Activated effector memory CD4-positive, alpha-beta T cell treated with anti-CD3 and anti-CD28 coated beads, Interleukin-2, amount 50 U/mL, for 16 hours (primary cell): ENCODE results near the gene IGSF6.

Experiments
- DNase-seq: peaks from one replicate; pipeline ENCODE4 v3.0.0-alpha.2; 2020

The IGSF6 gene

DNA sequence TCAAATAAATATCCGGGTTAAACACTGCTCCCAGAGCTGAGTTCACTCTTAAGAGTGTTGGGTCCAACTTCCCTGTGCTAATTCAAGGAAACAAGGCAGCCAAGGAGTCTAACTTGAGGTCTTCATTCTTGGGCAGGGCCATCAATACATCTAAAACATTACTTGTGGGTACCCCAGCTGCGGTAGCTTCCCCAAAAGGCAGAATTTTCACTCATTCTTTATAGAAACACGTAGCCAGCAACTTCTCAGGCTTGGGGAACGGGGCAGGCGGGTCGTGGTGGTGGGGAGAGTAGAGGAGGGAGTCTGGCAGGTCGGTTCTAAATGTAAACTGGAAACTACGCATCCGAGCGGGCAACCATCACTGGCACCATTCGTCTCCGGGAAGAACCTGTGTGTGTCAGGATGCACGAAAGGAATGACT lies 53.7 kb downstream of the IGSF6 start:
- no peak for DNase-seq

- DNase-seq, result no peak
Measured at GRCh38 chr16:21598206-21598605, 54.2 kb downstream of the IGSF6 start.

- DNase-seq, result no peak
Measured at GRCh38 chr16:21597561-21598030, 54.8 kb downstream of the IGSF6 start.

DNA sequence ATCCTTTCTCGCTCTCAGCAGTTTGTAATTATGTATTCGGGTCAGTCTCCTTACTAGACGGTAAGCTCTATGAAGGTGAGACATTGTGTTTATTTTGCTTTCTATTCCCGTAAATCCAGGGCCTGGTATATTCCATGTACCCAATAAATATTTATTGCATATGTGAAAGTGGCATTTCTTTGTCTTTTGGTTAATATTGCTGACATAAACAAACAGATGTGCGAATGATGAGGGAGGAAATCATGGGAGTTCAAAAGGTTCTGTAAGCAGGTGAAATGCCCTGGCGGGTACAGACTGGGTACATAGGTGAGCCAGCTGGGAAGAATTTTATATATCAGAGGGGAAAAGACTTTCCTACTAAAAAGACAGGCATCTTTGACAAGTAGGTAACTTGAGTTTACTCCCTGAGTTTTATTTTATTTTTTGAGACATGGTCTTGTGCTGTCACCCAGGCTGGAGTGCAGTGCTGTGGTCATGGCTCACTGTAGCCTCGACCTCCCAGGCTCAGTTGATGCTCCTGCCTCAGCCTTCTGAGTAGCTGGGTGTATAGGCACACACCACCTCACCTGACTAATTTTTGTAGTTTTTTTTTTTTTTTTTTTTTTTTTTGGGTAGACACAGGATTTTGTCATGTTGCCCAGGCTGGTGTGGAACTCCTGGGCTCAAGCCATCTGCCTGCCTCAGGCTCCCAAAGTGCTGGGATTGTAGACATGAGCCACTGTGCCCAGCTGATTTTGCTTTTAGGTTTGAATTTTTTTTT lies 58.7 kb downstream of the IGSF6 start:
- no peak for DNase-seq

- DNase-seq, result no peak
Measured at GRCh38 chr16:21592191-21592590, 60.2 kb downstream of the IGSF6 start.

DNA sequence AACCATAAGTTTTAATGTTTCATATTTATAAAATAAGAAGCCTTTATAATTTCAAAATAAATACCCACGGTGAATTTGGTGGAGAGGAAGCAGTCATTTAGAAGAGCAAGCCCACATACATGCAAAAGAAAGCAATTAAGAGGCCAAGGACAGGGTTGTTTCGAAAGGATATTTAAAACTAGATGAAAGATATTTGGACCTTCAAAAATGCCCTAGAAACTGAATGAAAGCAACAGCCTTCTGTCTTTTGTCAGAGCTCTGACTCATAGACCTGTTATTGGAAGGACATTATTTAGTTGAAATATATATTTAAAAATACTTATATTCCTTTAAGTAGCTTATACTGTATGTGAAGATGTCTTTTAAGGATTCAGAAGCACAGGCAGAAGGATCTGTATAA lies 61.6 kb downstream of the IGSF6 start:
- no peak for DNase-seq

DNA sequence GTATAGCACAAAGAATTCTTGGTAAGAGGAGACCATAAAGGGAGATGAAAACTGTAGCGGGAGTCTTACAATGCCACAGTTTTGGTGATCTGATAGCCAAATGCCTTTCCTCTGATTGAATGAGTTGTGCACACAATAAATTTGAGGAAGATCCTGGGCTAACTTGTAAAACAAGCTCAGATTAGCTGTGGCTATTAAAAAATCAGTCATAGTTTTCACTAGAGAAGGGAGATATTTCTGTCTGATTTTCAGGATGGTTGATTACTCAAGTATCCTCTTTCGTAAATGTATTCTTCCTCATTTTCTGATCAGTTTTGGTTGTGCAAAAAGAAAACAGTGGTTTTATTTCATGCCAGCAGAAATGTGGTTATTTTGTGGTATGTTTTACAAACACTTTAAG lies 62.1 kb downstream of the IGSF6 start:
- no peak for DNase-seq

- no peak for DNase-seq
Measured at GRCh38 chr16:21589551-21589950, 62.9 kb downstream of the IGSF6 start.
